ENCODE data around the gene IRAG1. TPM values are rescaled to one million over a fixed set of nuclear protein-coding genes. Genes with fewer than 3 reads are reported as not detected.

Gene IRAG1
- total and polyA plus RNA-seq, 2 experiments from 2014 or later: 1.5 to 2.7 TPM

- Mint-ChIP-seq H3K4me1 (peaks cover 5% of the 10 kb centered on the region; the same call in 2 of the 3 replicates), H3K27ac (no peak overlapping the region; the same call in 1 of the 2 replicates), H3K4me3 (no peak overlapping the region), H3K9me3 (no peaks in the 10 kb centered on the region), H3K27me3 (ENCODE audit: insufficient read depth, low read depth, poor library complexity) (peaks cover 7% of the 10 kb centered on the region), H3K36me3 (ENCODE audit: low read depth) (no peaks in the 10 kb centered on the region)
- Histone ChIP-seq H3K27ac (ENCODE audit: low read depth) (no peak overlapping the region), H4K20me1 (replicated peaks; ENCODE audit: insufficient read depth) (no peaks in the 10 kb centered on the region), H3K4me1 (ENCODE audit: insufficient read depth) (no peaks in the 10 kb centered on the region), H3K27me3 (ENCODE audit: insufficient read depth) (no peaks in the 10 kb centered on the region), H3F3A (replicated peaks; ENCODE audit: low read depth) (no peaks in the 10 kb centered on the region), H3K4me3 (no peak overlapping the region), H3K9me2 (ENCODE audit: insufficient read depth) (no peaks in the 10 kb centered on the region; the same call in 1 of the 2 replicates), H3K79me2 (replicated peaks; ENCODE audit: insufficient read depth) (no peaks in the 10 kb centered on the region), H2AFZ (no peak overlapping the region), H3K36me3 (ENCODE audit: insufficient read depth) (no peaks in the 10 kb centered on the region), H3K4me2 (no peak overlapping the region)
- no peak for TF ChIP-seq CTCF (conservative IDR thresholded peaks at IDR 0.05; ENCODE audit: low read depth in 2 of 2)
- DNase-seq (ENCODE audit: low spot score) (no peak), ATAC-seq (no peak)
These were observed 23.5 kb downstream of the IRAG1 start for GRCh38 chr11:10670099-10670498.

- ATAC-seq (no peak), DNase-seq (ENCODE audit: low spot score) (no peak)
- Histone ChIP-seq H4K20me1 (replicated peaks; ENCODE audit: insufficient read depth) (no peaks in the 10 kb centered on the region), H3K4me2 (no peak overlapping the region), H3K27ac (ENCODE audit: low read depth) (no peak overlapping the region), H3K4me3 (no peak overlapping the region), H3K4me1 (ENCODE audit: insufficient read depth) (no peaks in the 10 kb centered on the region), H3K79me2 (replicated peaks; ENCODE audit: insufficient read depth) (no peaks in the 10 kb centered on the region), H3K27me3 (ENCODE audit: insufficient read depth) (no peaks in the 10 kb centered on the region), H3K9me2 (ENCODE audit: insufficient read depth) (no peaks in the 10 kb centered on the region; the same call in 1 of the 2 replicates), H2AFZ (no peak overlapping the region), H3K36me3 (ENCODE audit: insufficient read depth) (no peaks in the 10 kb centered on the region), H3F3A (replicated peaks; ENCODE audit: low read depth) (no peaks in the 10 kb centered on the region)
- H3K36me3 Mint-ChIP-seq (ENCODE audit: low read depth): no peaks in the 10 kb centered on the region
- no peak for TF ChIP-seq EZH2 (IDR thresholded peaks at IDR 0.05; ENCODE audit: low read depth, unreplicated experiment)
- no peak overlapping the region; the same call in 1 of the 2 replicates for H3K27ac Mint-ChIP-seq
- H3K9me3 Mint-ChIP-seq: no peaks in the 10 kb centered on the region
- peaks cover under 1% of the 10 kb centered on the region; the same call in 1 of the 3 replicates for H3K4me1 Mint-ChIP-seq
- no peak overlapping the region for H3K4me3 Mint-ChIP-seq
- H3K27me3 Mint-ChIP-seq (ENCODE audit: insufficient read depth, low read depth, poor library complexity): peaks cover 8% of the 10 kb centered on the region
These were observed 24.1 kb downstream of the IRAG1 start for GRCh38 chr11:10669258-10670033.

GRCh38 chr11:10667521-10667885, 26.1 kb downstream of the IRAG1 start:
- Mint-ChIP-seq H3K9me3 (no peaks in the 10 kb centered on the region), H3K36me3 (ENCODE audit: low read depth) (no peaks in the 10 kb centered on the region), H3K4me3 (no peak overlapping the region), H3K27me3 (ENCODE audit: insufficient read depth, low read depth, poor library complexity) (peaks cover 4% of the 10 kb centered on the region), H3K4me1 (no peaks in the 10 kb centered on the region), H3K27ac (no peak overlapping the region)
- Histone ChIP-seq H3F3A (replicated peaks; ENCODE audit: low read depth) (no peaks in the 10 kb centered on the region), H3K9me2 (ENCODE audit: insufficient read depth) (no peaks in the 10 kb centered on the region; the same call in 1 of the 2 replicates), H4K20me1 (replicated peaks; ENCODE audit: insufficient read depth) (no peaks in the 10 kb centered on the region), H3K4me1 (ENCODE audit: insufficient read depth) (no peaks in the 10 kb centered on the region), H3K79me2 (replicated peaks; ENCODE audit: insufficient read depth) (no peaks in the 10 kb centered on the region), H3K27ac (ENCODE audit: low read depth) (no peak overlapping the region), H3K27me3 (ENCODE audit: insufficient read depth) (no peaks in the 10 kb centered on the region), H3K36me3 (ENCODE audit: insufficient read depth) (no peaks in the 10 kb centered on the region), H3K4me2 (no peak overlapping the region), H2AFZ (no peak overlapping the region), H3K4me3 (no peak overlapping the region)
- ATAC-seq: no peak
- DNase-seq (ENCODE audit: low spot score): no peak
- no peak for TF ChIP-seq STAT1 (IDR thresholded peaks at IDR 0.05; ENCODE audit: unreplicated experiment)
- no peak for TF ChIP-seq EZH2phosphoT487 (IDR thresholded peaks at IDR 0.05; ENCODE audit: unreplicated experiment)
- TF ChIP-seq ZNF462 (CRISPR knock-in tag; IDR thresholded peaks at IDR 0.05): no peak
- no peak for TF ChIP-seq JUNB (IDR thresholded peaks at IDR 0.05; ENCODE audit: unreplicated experiment)
- TF ChIP-seq CREB1 (CRISPR knock-in tag; IDR thresholded peaks at IDR 0.05; ENCODE audit: low read depth): no peak
